K562 (cell line): ENCODE measurements around the gene KMT2D. TPM values are rescaled to one million over a fixed set of nuclear protein-coding genes. Genes with fewer than 3 reads are reported as not detected.

ENCODE experiments used
- ARID2 ChIP-seq: fragments of 450-650 bp; IDR thresholded peaks from 2 replicates; pipeline ENCODE4 v1.6.1; 2017; ENCODE audit warnings: antibody characterized with exemption, mild to moderate bottlenecking
- ARID3B ChIP-seq: fragments of 250-450 bp; sonication (Bioruptor Pico); IDR thresholded peaks from 2 replicates; pipeline ENCODE4 v1.4.0; 2020; ENCODE audit warnings: borderline replicate concordance
- BCL6 ChIP-seq: fragments of 250-450 bp; sonication (Bioruptor Pico); IDR thresholded peaks from 2 replicates; pipeline ENCODE4 v1.4.0; 2020
- CBX1 ChIP-seq: sonication (generic); IDR thresholded peaks from 2 replicates; pipeline ENCODE4 v1.6.1; 2016; ENCODE audit warnings: antibody characterized with exemption, low read depth, mild to moderate bottlenecking
- CREBBP ChIP-seq: IDR thresholded peaks from one replicate; pipeline ENCODE4 v1.6.1; 2012; ENCODE audit warnings: low read depth, mild to moderate bottlenecking, control low read depth, inconsistent platforms, low read length
- GTF3C2 ChIP-seq: IDR thresholded peaks from 3 replicates; pipeline ENCODE4 v1.6.1; 2011; ENCODE audit warnings: borderline replicate concordance, mild to moderate bottlenecking, moderate library complexity; ENCODE audit not compliant: insufficient read length; ENCODE audit errors: extremely low read depth
- IRF9 ChIP-seq: fragments of 450-650 bp; IDR thresholded peaks from 2 replicates; pipeline ENCODE4 v1.6.1; 2016; ENCODE audit warnings: missing biosample characterization, missing genetic modification characterization
- JUN ChIP-seq, 2 experiments: sonication (generic) in 1 of 2; formaldehyde crosslinking in 1 of 2; IDR thresholded peaks; 2 replicates each; pipeline versions ENCODE4 v1.6.1 to v1.8.0; 2012 to 2022; ENCODE audit warnings: borderline replicate concordance in 2 of 2, mild to moderate bottlenecking in 2 of 2, improper control_type of control experiment in 1 of 2, low read depth in 1 of 2, low read length in 1 of 2, missing genetic modification reagents in 1 of 2
- RBM25 ChIP-seq: fragments of 200-400 bp; formaldehyde crosslinking; IDR thresholded peaks from 2 replicates; pipeline ENCODE4 v1.6.1; 2018; ENCODE audit warnings: low read length, low read depth, moderate library complexity; ENCODE audit not compliant: severe bottlenecking
- SMC3 ChIP-seq: conservative IDR thresholded peaks from 2 replicates; pipeline ENCODE4 v1.6.1; 2011; ENCODE audit warnings: low read depth, low read length, improper control_type of control experiment; ENCODE audit not compliant: insufficient read depth
- TAF1 ChIP-seq: IDR thresholded peaks from 2 replicates; pipeline ENCODE4 v1.6.1; 2011; ENCODE audit warnings: mild to moderate bottlenecking, low read length, moderate library complexity; ENCODE audit not compliant: insufficient read depth, control insufficient read depth, severe bottlenecking; ENCODE audit errors: extremely low read depth
- ZFX ChIP-seq: sonication (generic); formaldehyde crosslinking; IDR thresholded peaks from 2 replicates; pipeline ENCODE4 v1.8.0; 2022; ENCODE audit warnings: mild to moderate bottlenecking, missing genetic modification reagents, moderate library complexity
- ZNF324 ChIP-seq: fragments of 250-450 bp; sonication (Bioruptor Pico); IDR thresholded peaks from 2 replicates; pipeline ENCODE4 v1.4.0; 2020; ENCODE audit warnings: mild to moderate bottlenecking
- ZNF561 ChIP-seq: fragments of 450-650 bp; formaldehyde crosslinking; conservative IDR thresholded peaks from 2 replicates; pipeline ENCODE4 v1.4.0; 2020; ENCODE audit warnings: mild to moderate bottlenecking, moderate library complexity
- ZNF699 ChIP-seq: fragments of 250-450 bp; sonication (Bioruptor Pico); IDR thresholded peaks from 2 replicates; pipeline ENCODE4 v1.8.0; 2021; ENCODE audit warnings: mild to moderate bottlenecking, moderate library complexity; ENCODE audit not compliant: insufficient replicate concordance
- ZNF75A ChIP-seq: fragments of 450-650 bp; formaldehyde crosslinking; IDR thresholded peaks from 2 replicates; pipeline ENCODE4 v1.4.0; 2020; ENCODE audit warnings: mild to moderate bottlenecking
- ZNF778 ChIP-seq: fragments of 450-650 bp; formaldehyde crosslinking; IDR thresholded peaks from 2 replicates; pipeline ENCODE4 v1.4.0; 2020; ENCODE audit warnings: mild to moderate bottlenecking, moderate library complexity
- ZNF79 ChIP-seq: fragments of 250-450 bp; sonication (Bioruptor Pico); IDR thresholded peaks from 2 replicates; pipeline ENCODE4 v1.4.0; 2020; ENCODE audit warnings: low read depth, mild to moderate bottlenecking, moderate library complexity
- polyA plus RNA-seq, 8 experiments: library from polyadenylated mRNA; depleted of rRNA in 4 of 8; stranded (reverse) in 5 of 8; unstranded in 3 of 8; fragments of >200 nt; fragmentation: Nextera tagmentation in 2 of 8; fragmentation: Illumina TruSeq in 1 of 8; extraction: Ambion mirVana in 2 of 8; extraction: Trizol in 1 of 8; gene quantifications; 2 replicates each; pipeline versions ENCODE4 v1.2.1 to v1.2.3, GENCODE V29; 2011 to 2014; ENCODE audit warnings: inconsistent platforms in 1 of 8, missing spikeins in 1 of 8
- total RNA-seq, 7 experiments: library from RNA; depleted of rRNA in 6 of 7; stranded (reverse); fragments of >200 nt in 6 of 7; fragmentation: Illumina TruSeq in 2 of 7; extraction: Trizol in 2 of 7; gene quantifications; 2 replicates each; pipeline versions ENCODE4 v1.2.1 to v1.2.3, GENCODE V29; 2011 to 2021; ENCODE audit warnings: low replicate concordance in 1 of 7
- TF ChIP-seq, protein P1 (sequence below), 2 experiments: fragments of 200-800 bp in 1 of 2; sonication (Bioruptor generic) in 1 of 2; sonication (generic) in 1 of 2; formaldehyde crosslinking in 1 of 2; IDR thresholded peaks in 1 of 2; conservative IDR thresholded peaks in 1 of 2; 2 replicates each; pipeline versions ENCODE4 v1.5.0 to v1.6.1; 2016 to 2020; ENCODE audit warnings: missing compliant biosample characterization in 1 of 2, missing genetic modification characterization in 1 of 2, missing genetic modification reagents in 1 of 2

Gene KMT2D
- total and polyA plus RNA-seq, 9 of the 15 experiments (the other 6 are each of a cell fraction or from before 2014, with no cell fraction given), result 0.22 to 93.7 (median 13.7) TPM

DNA sequence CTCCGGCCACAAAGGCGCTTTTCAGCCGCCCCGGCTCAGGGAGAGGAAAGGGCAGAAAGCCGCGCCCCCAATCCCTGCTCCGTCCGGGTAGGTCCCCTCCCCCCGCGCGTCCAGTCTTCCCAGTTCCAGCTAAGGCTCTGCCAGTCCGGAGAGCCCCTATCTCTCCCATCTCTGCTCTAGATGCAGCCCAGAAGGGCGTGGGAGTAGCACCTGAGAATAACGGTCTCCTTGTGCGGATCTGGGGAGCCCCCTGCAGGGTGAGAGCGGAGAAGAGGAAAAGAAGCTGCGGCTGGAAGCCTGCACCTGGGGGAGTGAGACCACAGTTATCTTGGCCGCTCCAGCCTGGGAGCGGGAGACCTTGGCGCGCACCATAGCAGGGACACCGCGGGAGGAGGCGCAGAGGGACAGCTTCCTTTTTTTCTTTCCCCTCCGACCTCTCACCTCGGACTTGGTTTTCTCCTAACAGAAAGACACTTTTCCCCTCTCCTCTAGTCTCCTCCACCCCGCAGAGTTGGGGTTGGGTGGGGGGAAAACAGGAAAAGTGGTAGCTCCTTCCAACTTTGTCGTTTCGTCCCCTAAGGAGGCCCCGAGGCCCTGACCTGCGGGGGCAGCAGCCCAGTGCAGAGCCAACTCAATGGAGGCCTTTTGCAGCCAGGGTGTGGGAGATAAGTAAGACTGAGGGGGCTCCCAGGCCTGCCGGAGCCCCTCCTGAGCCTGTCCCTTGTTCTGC, 31.7 kb upstream of the KMT2D start (continued):
- no peak for TF ChIP-seq IRF9 (tag)
- TF ChIP-seq ZNF699 (CRISPR knock-in tag), result no peak
- TF ChIP-seq JUN (IDR thresholded peaks at IDR 0.05; ENCODE audit: borderline replicate concordance, low read depth, low read length), result no peak
- TF ChIP-seq JUN (CRISPR knock-in tag; IDR thresholded peaks at IDR 0.05; ENCODE audit: borderline replicate concordance), result no peak
- TF ChIP-seq ARID3B (CRISPR knock-in tag), result no peak
- no peak for TF ChIP-seq ZNF324 (CRISPR knock-in tag)
- no peak for TF ChIP-seq BCL6
- TF ChIP-seq ZFX, result peak; percentile 55; the same call in 1 of the 2 replicates
- TF ChIP-seq ZNF79 (CRISPR knock-in tag), result no peak
- no peak for TF ChIP-seq GTF3C2
- TF ChIP-seq CREBBP, result no peak
- TF ChIP-seq SMC3, result peak; percentile 58; the same call in 1 of the 2 replicates
- TF ChIP-seq ZNF75A (CRISPR knock-in tag), result no peak
- TF ChIP-seq CBX1, result no peak
- TF ChIP-seq, protein P1, sequence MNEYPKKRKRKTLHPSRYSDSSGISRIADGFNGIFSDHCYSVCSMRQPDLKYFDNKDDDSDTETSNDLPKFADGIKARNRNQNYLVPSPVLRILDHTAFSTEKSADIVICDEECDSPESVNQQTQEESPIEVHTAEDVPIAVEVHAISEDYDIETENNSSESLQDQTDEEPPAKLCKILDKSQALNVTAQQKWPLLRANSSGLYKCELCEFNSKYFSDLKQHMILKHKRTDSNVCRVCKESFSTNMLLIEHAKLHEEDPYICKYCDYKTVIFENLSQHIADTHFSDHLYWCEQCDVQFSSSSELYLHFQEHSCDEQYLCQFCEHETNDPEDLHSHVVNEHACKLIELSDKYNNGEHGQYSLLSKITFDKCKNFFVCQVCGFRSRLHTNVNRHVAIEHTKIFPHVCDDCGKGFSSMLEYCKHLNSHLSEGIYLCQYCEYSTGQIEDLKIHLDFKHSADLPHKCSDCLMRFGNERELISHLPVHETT (CRISPR knock-in tag; conservative IDR thresholded peaks at IDR 0.05 in 1 of 2, IDR thresholded peaks at IDR 0.05 in 1 of 2), result peak in 1 of 2 experiments; percentile 89; a peak in 2 of 4 replicates
- peak; percentile 74; the same call in 1 of the 2 replicates for TF ChIP-seq ARID2
- TF ChIP-seq RBM25, result no peak
- no peak for TF ChIP-seq ZNF778 (CRISPR knock-in tag)
- peak; percentile 61 for TF ChIP-seq TAF1
- TF ChIP-seq ZNF561 (CRISPR knock-in tag), result no peak
